Central memory CD8-positive, alpha-beta T cell (primary cell): ENCODE results near the gene SIGLEC6.

ENCODE experiments used
- ATAC-seq: fragments of 150-1000 bp; cut with Tn5 transposase; replicated peaks from 2 replicates; pipeline ENCODE4 v1.10.0; 2022; ENCODE audit warnings: mild to moderate bottlenecking, moderate FRiP score, moderate number of reproducible peaks; ENCODE audit not compliant: poor library complexity, severe bottlenecking; ENCODE audit errors: extremely low read depth
- DNase-seq, 2 donors: peaks; one replicate each; pipeline ENCODE4 v3.0.0; 2021; ENCODE audit warnings: low spot score in 2 of 2
- H3K27ac Mint-ChIP-seq: one replicate; pipeline ENCODE4 v1.8.0; 2022; ENCODE audit warnings: low read depth, mild to moderate bottlenecking, moderate library complexity, mixed read lengths
- H3K27me3 Mint-ChIP-seq: one replicate; pipeline ENCODE4 v1.8.0; 2022; ENCODE audit warnings: mixed read lengths
- H3K36me3 Mint-ChIP-seq: one replicate; pipeline ENCODE4 v1.8.0; 2022; ENCODE audit warnings: mild to moderate bottlenecking, moderate library complexity, mixed read lengths; ENCODE audit not compliant: insufficient read depth
- H3K4me1 Mint-ChIP-seq: one replicate; pipeline ENCODE4 v1.8.0; 2022; ENCODE audit warnings: mixed read lengths
- H3K4me3 Mint-ChIP-seq: one replicate; pipeline ENCODE4 v1.8.0; 2022; ENCODE audit warnings: mild to moderate bottlenecking, moderate library complexity, mixed read lengths
- H3K9me3 Mint-ChIP-seq: one replicate; pipeline ENCODE4 v1.8.0; 2022; ENCODE audit warnings: mixed read lengths

The SIGLEC6 gene

GRCh38 chr19:51497666-51498065, 33.8 kb downstream of the SIGLEC6 start:
- no peaks in the 10 kb centered on the region for H3K36me3 Mint-ChIP-seq
- peaks cover 5% of the 10 kb centered on the region for H3K4me1 Mint-ChIP-seq
- no peak for ATAC-seq
- H3K9me3 Mint-ChIP-seq: peaks cover 7% of the 10 kb centered on the region
- DNase-seq: no peak
- H3K27ac Mint-ChIP-seq: no peak overlapping the region
- peaks cover 51% of the 10 kb centered on the region for H3K27me3 Mint-ChIP-seq
- H3K4me3 Mint-ChIP-seq: no peak overlapping the region

- Mint-ChIP-seq H3K4me3 (no peak overlapping the region), H3K27me3 (peaks cover 56% of the 10 kb centered on the region), H3K27ac (no peak overlapping the region), H3K9me3 (peaks cover 7% of the 10 kb centered on the region), H3K36me3 (no peaks in the 10 kb centered on the region), H3K4me1 (no peaks in the 10 kb centered on the region)
- DNase-seq: no peak
- no peak for ATAC-seq
These were observed 37.7 kb downstream of the SIGLEC6 start for GRCh38 chr19:51493776-51494175.

GRCh38 chr19:51491586-51491985, 39.9 kb downstream of the SIGLEC6 start:
- ATAC-seq (no peak), DNase-seq (no peak)
- H3K27me3 Mint-ChIP-seq: peaks cover 46% of the 10 kb centered on the region
- H3K4me1 Mint-ChIP-seq: no peaks in the 10 kb centered on the region
- no peak overlapping the region for H3K4me3 Mint-ChIP-seq
- H3K36me3 Mint-ChIP-seq: no peaks in the 10 kb centered on the region
- peaks cover 7% of the 10 kb centered on the region for H3K9me3 Mint-ChIP-seq
- H3K27ac Mint-ChIP-seq: no peak overlapping the region

GRCh38 chr19:51490676-51491075, 40.8 kb downstream of the SIGLEC6 start:
- Mint-ChIP-seq H3K36me3 (no peaks in the 10 kb centered on the region), H3K9me3 (peaks cover 7% of the 10 kb centered on the region)

GRCh38 chr19:51489113-51489512, 42.4 kb downstream of the SIGLEC6 start:
- Mint-ChIP-seq H3K9me3 (peaks cover 7% of the 10 kb centered on the region), H3K4me1 (no peaks in the 10 kb centered on the region), H3K4me3 (no peak overlapping the region), H3K27me3 (peaks cover 37% of the 10 kb centered on the region), H3K36me3 (peaks cover 1% of the 10 kb centered on the region), H3K27ac (no peak overlapping the region)
- no peak for DNase-seq
- no peak for ATAC-seq

More at GRCh38 chr19:51490676-51491075, 40.8 kb downstream of the SIGLEC6 start:
- DNase-seq: no peak
- Mint-ChIP-seq H3K27ac (no peak overlapping the region), H3K4me3 (no peak overlapping the region), H3K4me1 (no peaks in the 10 kb centered on the region), H3K27me3 (peaks cover 41% of the 10 kb centered on the region)
- ATAC-seq: no peak

GRCh38 chr19:51488491-51488890, 43.0 kb downstream of the SIGLEC6 start:
- no peak for DNase-seq
- no peak overlapping the region for H3K27ac Mint-ChIP-seq
- H3K4me3 Mint-ChIP-seq: no peak overlapping the region
- peaks cover under 1% of the 10 kb centered on the region for H3K9me3 Mint-ChIP-seq
- no peak for ATAC-seq
- peaks cover 1% of the 10 kb centered on the region for H3K36me3 Mint-ChIP-seq
- H3K27me3 Mint-ChIP-seq: peaks cover 34% of the 10 kb centered on the region
- H3K4me1 Mint-ChIP-seq: no peaks in the 10 kb centered on the region

GRCh38 chr19:51485960-51486660, 45.4 kb downstream of the SIGLEC6 start:
- ATAC-seq (no peak), DNase-seq (no peak)
- H3K36me3 Mint-ChIP-seq: peaks cover 1% of the 10 kb centered on the region
- H3K4me1 Mint-ChIP-seq: no peaks in the 10 kb centered on the region
- H3K4me3 Mint-ChIP-seq: no peak overlapping the region
- H3K9me3 Mint-ChIP-seq: no peaks in the 10 kb centered on the region
- H3K27ac Mint-ChIP-seq: no peak overlapping the region
- peaks cover 28% of the 10 kb centered on the region for H3K27me3 Mint-ChIP-seq

- no peak for ATAC-seq
- Mint-ChIP-seq H3K9me3 (no peaks in the 10 kb centered on the region), H3K4me1 (no peaks in the 10 kb centered on the region), H3K27ac (no peak overlapping the region), H3K36me3 (peaks cover 1% of the 10 kb centered on the region), H3K27me3 (peaks cover 75% of the 10 kb centered on the region), H3K4me3 (no peak overlapping the region)
- DNase-seq: no peak
These were observed 50.9 kb downstream of the SIGLEC6 start for GRCh38 chr19:51480590-51480989.

GRCh38 chr19:51479531-51480331, 51.7 kb downstream of the SIGLEC6 start:
- H3K36me3 Mint-ChIP-seq: no peaks in the 10 kb centered on the region
- ATAC-seq (no peak), DNase-seq (no peak)
- no peak overlapping the region for H3K4me3 Mint-ChIP-seq
- no peaks in the 10 kb centered on the region for H3K4me1 Mint-ChIP-seq
- H3K9me3 Mint-ChIP-seq: no peaks in the 10 kb centered on the region
- H3K27me3 Mint-ChIP-seq: peaks cover 78% of the 10 kb centered on the region
- H3K27ac Mint-ChIP-seq: no peak overlapping the region

- no peaks in the 10 kb centered on the region for H3K36me3 Mint-ChIP-seq
- H3K27ac Mint-ChIP-seq: no peak within 1 kb of the TSS
- ATAC-seq: no peak
- no peaks in the 10 kb centered on the region for H3K4me1 Mint-ChIP-seq
- peaks cover 84% of the 10 kb centered on the region for H3K27me3 Mint-ChIP-seq
- H3K4me3 Mint-ChIP-seq: no peak within 1 kb of the TSS
- no peak for DNase-seq
- H3K9me3 Mint-ChIP-seq: no peaks in the 10 kb centered on the region
These were observed 52.9 kb downstream of the SIGLEC6 start, which contains the start of gene CEACAM18 for GRCh38 chr19:51478381-51479234. Gene CEACAM18, plus strand, starts transcription at chr19:51478539.

GRCh38 chr19:51477344-51477743, 54.1 kb downstream of the SIGLEC6 start:
- Mint-ChIP-seq H3K4me3 (no peak overlapping the region), H3K4me1 (peaks cover 6% of the 10 kb centered on the region), H3K9me3 (no peaks in the 10 kb centered on the region), H3K27ac (no peak overlapping the region), H3K36me3 (no peaks in the 10 kb centered on the region), H3K27me3 (peaks cover 88% of the 10 kb centered on the region)
- ATAC-seq (no peak), DNase-seq (no peak)

GRCh38 chr19:51476164-51476563, 55.3 kb downstream of the SIGLEC6 start:
- no peaks in the 10 kb centered on the region for H3K36me3 Mint-ChIP-seq
- no peak overlapping the region for H3K27ac Mint-ChIP-seq
- peaks cover 6% of the 10 kb centered on the region for H3K4me1 Mint-ChIP-seq
- peaks cover 85% of the 10 kb centered on the region for H3K27me3 Mint-ChIP-seq
- ATAC-seq: no peak
- H3K9me3 Mint-ChIP-seq: no peaks in the 10 kb centered on the region
- DNase-seq: no peak
- no peak overlapping the region for H3K4me3 Mint-ChIP-seq
